Erythroblast (primary cell): Measurements from ENCODE around the gene RAB31.

Source experiments
- GATA1 ChIP-seq: IDR thresholded peaks from 2 replicates; pipeline ENCODE4 v1.6.1; 2011; ENCODE audit warnings: low read depth, mild to moderate bottlenecking, control low read depth, low read length, moderate library complexity
- POLR2A ChIP-seq: IDR thresholded peaks from 2 replicates; pipeline ENCODE4 v1.6.1; 2011; ENCODE audit warnings: mild to moderate bottlenecking, low read length

- TF ChIP-seq POLR2A (no peak), GATA1 (no peak)
Observed at GRCh38 chr18:9869715-9870430, 161.8 kb downstream of the RAB31 start.
